GM21825 (cell line): Measurements from ENCODE around the gene CDH11.

Experiments
- ATAC-seq: cut with Tn5 transposase; IDR thresholded peaks from one replicate; pipeline ENCODE4 v1.9.1; 2021; ENCODE audit warnings: mild to moderate bottlenecking, moderate library complexity; ENCODE audit not compliant: unreplicated experiment

CDH11 gene

GRCh38 chr16:64925166-64925565 is 196.7 kb downstream of the CDH11 start:
- no peak for ATAC-seq

GRCh38 chr16:64924086-64924485 is 197.8 kb downstream of the CDH11 start:
- no peak for ATAC-seq

GRCh38 chr16:64919929-64920607 is 201.8 kb downstream of the CDH11 start:
- ATAC-seq, result no peak

GRCh38 chr16:64919141-64919540 is 202.7 kb downstream of the CDH11 start:
- ATAC-seq, result no peak

- ATAC-seq, result no peak
These were observed 205.8 kb downstream of the CDH11 start for GRCh38 chr16:64916051-64916450.

GRCh38 chr16:64910356-64910755 is 211.5 kb downstream of the CDH11 start:
- ATAC-seq, result no peak

- no peak for ATAC-seq
These were observed 214.0 kb downstream of the CDH11 start for GRCh38 chr16:64907844-64908243.

GRCh38 chr16:64903770-64904169 is 218.1 kb downstream of the CDH11 start:
- no peak for ATAC-seq

GRCh38 chr16:64900517-64900916 is 221.3 kb downstream of the CDH11 start:
- no peak for ATAC-seq

- no peak for ATAC-seq
These were observed 221.8 kb downstream of the CDH11 start for GRCh38 chr16:64900019-64900418.

GRCh38 chr16:64898159-64898558 is 223.7 kb downstream of the CDH11 start:
- ATAC-seq, result no peak
